Heart left ventricle (tissue), 16 donors: Measurements from ENCODE around the gene COL16A1. TPM values are rescaled to one million over a fixed set of nuclear protein-coding genes. Genes with fewer than 3 reads are reported as not detected.

ENCODE experiments used
- ATAC-seq, 4 donors: fragments of 200-7000 bp; cut with Tn5 transposase; one replicate each; pipeline ENCODE4 v1.9.1; 2020 to 2022; ENCODE audit warnings: moderate library complexity in 4 of 4, mild to moderate bottlenecking in 3 of 4, moderate number of reproducible peaks in 1 of 4
- DNase-seq, 5 donors: peaks; one replicate each; pipeline ENCODE4 v3.0.0-alpha.2; 2020
- H3K27ac ChIP-seq, 12 donors: fragments of 200-600 bp; sonication (generic) in 4 of 12; one replicate each; pipeline versions ENCODE4 v1.5.0 to v1.8.0; 2016 to 2022; ENCODE audit warnings: mild to moderate bottlenecking in 2 of 12
- H3K27me3 ChIP-seq, 9 donors: fragments of 200-600 bp; sonication (generic) in 2 of 9; one replicate each; pipeline versions ENCODE4 v1.5.1 to v1.8.0; 2016 to 2022; ENCODE audit warnings: mild to moderate bottlenecking in 3 of 9
- H3K36me3 ChIP-seq, 9 donors: fragments of 200-600 bp; sonication (generic) in 2 of 9; one replicate each; pipeline versions ENCODE4 v1.5.0 to v1.8.0; 2018 to 2022; ENCODE audit warnings: mild to moderate bottlenecking in 2 of 9
- H3K4me1 ChIP-seq, 12 donors: fragments of 200-600 bp; sonication (generic) in 4 of 12; one replicate each; pipeline versions ENCODE4 v1.5.0 to v1.8.0; 2016 to 2022; ENCODE audit warnings: mild to moderate bottlenecking in 3 of 12
- H3K4me3 ChIP-seq, 12 donors: fragments of 200-600 bp; sonication (generic) in 4 of 12; one replicate each; pipeline versions ENCODE4 v1.5.0 to v1.8.0; 2017 to 2022; ENCODE audit warnings: mild to moderate bottlenecking in 9 of 12, moderate library complexity in 4 of 12
- H3K9me3 ChIP-seq, 12 donors: fragments of 200-600 bp; sonication (generic) in 4 of 12; one replicate each; pipeline versions ENCODE4 v1.5.0 to v1.8.0; 2016 to 2022; ENCODE audit warnings: mild to moderate bottlenecking in 1 of 12
- CTCF ChIP-seq, 12 donors: fragments of 200-600 bp; sonication (generic) in 4 of 12; IDR thresholded peaks; one replicate each; pipeline versions ENCODE4 v1.5.0 to v1.8.0; 2018 to 2022; ENCODE audit warnings: antibody characterized with exemption in 12 of 12, mild to moderate bottlenecking in 5 of 12
- POLR2A ChIP-seq, 2 donors: fragments of 450-650 bp; IDR thresholded peaks; one replicate each; pipeline ENCODE4 v1.6.1; 2017; ENCODE audit warnings: antibody characterized with exemption in 2 of 2, mild to moderate bottlenecking in 2 of 2, moderate library complexity in 2 of 2
- WGBS, 4 donors: extraction: QIAGEN DNeasy Blood & Tissue Kit in 2 of 4; methylation state at CpG; one replicate each; pipeline versions ENCODE4 v1.1.5 to v1.1.7; 2013 to 2018; 5-methylcytosine and 5-hydroxymethylcytosine counted together
- intact Hi-C, 10 donors: fragments of 100-400 bp; cut with DNase I; formaldehyde crosslinking; loops; one replicate each; pipeline versions ENCODE4 v1.11.1 to v1.14.2; 2022
- polyA plus RNA-seq, 2 donors: library from polyadenylated mRNA; stranded (reverse); fragments of 200-250 nt; gene quantifications; one replicate each; pipeline ENCODE4 v1.2.3, GENCODE V29; 2013
- total RNA-seq, 9 donors: library from RNA; depleted of rRNA in 2 of 9; stranded (reverse); fragments of >200 nt in 2 of 9; fragmentation: NEBNext Ultra II Directional in 3 of 9; extraction: Animal tissue kit (Norgen Biotek cat#: 25700) in 3 of 9; gene quantifications; one replicate each; pipeline versions ENCODE4 v1.1.0 to v1.2.4, GENCODE V29; 2016 to 2023
- donor health status: ischemic (EF 13 %, LVEDD 7.1; RV severe dilation, severe dysfunction).
- donor health status: healthy with polysubstance abuse.
- donor health status: DM: no; HTN: yes; CAD: no.
- donor health status: DM: no; HTN: no; CAD: no.
- donor health status: ischemic (EF 25% LVEDD 6.9; RV normal size, moderate dysfunction).
- donor health status: ischemic (EF 25% LVEDD 5.7; RV mildly dilated, moderate dysfunction).
- donor health status: healthy.
- donor health status: DM: yes; HTN: yes; CAD: no.
- donor health status: ischemic (EF 35%, LVEDD 5.7; RV mildly dilated, moderate dysfunction).
- donor health status: nonischemic (EF 11% LVEDD 7.7; RV severe dilation, severe dysfunction).
- donor health status: DM: yes; HTN: yes; CAD: no.
- donor health status: PGD.
- donor health status: ischemic (EF 29% LVEDD 5.4; RV normal size, mild dysfunction).
- donor health status: nonischemic (EF 23%, LVEDD 6.1; RV moderate dilation, normal function).

COL16A1 gene
- total and polyA plus RNA-seq, 11 donors, result 7.5 to 24.1 (median 13.1) TPM

GRCh38 chr1:31625561-31626222 lies 78.1 kb downstream of the COL16A1 start:
- intact Hi-C loops, result loop anchor here in 1 of 10 donors (5.0 kb wide), 1 partner anchor 58 kb away; no protein-coding TSS in a partner anchor
- DNase-seq, result no peak

GRCh38 chr1:31624731-31625514 lies 78.9 kb downstream of the COL16A1 start:
- intact Hi-C loops, result loop anchor here in 1 of 10 donors (5.0 kb wide), 1 partner anchor 58 kb away; no protein-coding TSS in a partner anchor
- peak overlapping the region in 7 of 12 donors; percentile 44 to 95 (median 88) for H3K27ac ChIP-seq

More at GRCh38 chr1:31625561-31626222, 78.1 kb downstream of the COL16A1 start:
- H3K9me3 ChIP-seq, result no peaks in the 10 kb centered on the region
- ATAC-seq, result no peak
- WGBS, 4 donors, result 63 to 98% (median 88%) methylated on average over 1 to 4 of the region's 4 CpGs
- no peak for TF ChIP-seq CTCF (IDR thresholded peaks at IDR 0.05)
- TF ChIP-seq POLR2A (IDR thresholded peaks at IDR 0.05), result no peak
- peaks cover 0 to 35% (median 27%) of the 10 kb centered on the region in 9 donors for H3K36me3 ChIP-seq
- H3K27me3 ChIP-seq, result no peaks in the 10 kb centered on the region
- H3K4me3 ChIP-seq, result no peak overlapping the region
- peaks cover 3 to 73% (median 37%) of the 10 kb centered on the region in 12 donors for H3K4me1 ChIP-seq
- peak overlapping the region; percentile 83 to 97 (median 90) for H3K27ac ChIP-seq

GRCh38 chr1:31624309-31624708 lies 79.5 kb downstream of the COL16A1 start:
- intact Hi-C loops, result no loop called here
- Histone ChIP-seq H3K4me3 (no peak overlapping the region), H3K36me3 (peaks cover 0 to 21% (median 13%) of the 10 kb centered on the region in 9 donors), H3K4me1 (peaks cover 3 to 60% (median 36%) of the 10 kb centered on the region in 12 donors), H3K27ac (peak overlapping the region in 1 of 12 donors; percentile 94), H3K9me3 (no peaks in the 10 kb centered on the region), H3K27me3 (no peaks in the 10 kb centered on the region)
- 59 to 69% (median 64%) methylated on average over 5 of the region's 5 CpGs for WGBS, 4 donors
- ATAC-seq (no peak), DNase-seq (no peak)
- no peak for TF ChIP-seq CTCF (IDR thresholded peaks at IDR 0.05)
- no peak for TF ChIP-seq POLR2A (IDR thresholded peaks at IDR 0.05)

More at GRCh38 chr1:31624731-31625514, 78.9 kb downstream of the COL16A1 start:
- Histone ChIP-seq H3K36me3 (peaks cover 0 to 27% (median 20%) of the 10 kb centered on the region in 9 donors), H3K4me1 (peaks cover 3 to 66% (median 37%) of the 10 kb centered on the region in 12 donors), H3K4me3 (no peak overlapping the region), H3K9me3 (no peaks in the 10 kb centered on the region), H3K27me3 (no peaks in the 10 kb centered on the region)
- 90 to 95% (median 92%) methylated on average over 12 to 16 of the region's 16 CpGs for WGBS, 4 donors
- ATAC-seq, result no peak
- TF ChIP-seq CTCF (IDR thresholded peaks at IDR 0.05) (no peak), POLR2A (IDR thresholded peaks at IDR 0.05) (no peak)
- no peak for DNase-seq

- H3K36me3 ChIP-seq, result peaks cover 0 to 12% (median 4%) of the 10 kb centered on the region in 9 donors
- no peak overlapping the region for H3K4me3 ChIP-seq
- no peaks in the 10 kb centered on the region for H3K9me3 ChIP-seq
- WGBS, 4 donors, result 96 to 97% (median 97%) methylated on average over 11 to 12 of the region's 12 CpGs
- peaks cover 0 to 9% (median 0%) of the 10 kb centered on the region in 9 donors for H3K27me3 ChIP-seq
- H3K4me1 ChIP-seq, result peaks cover 3 to 55% (median 30%) of the 10 kb centered on the region in 12 donors
- no peak for TF ChIP-seq POLR2A (IDR thresholded peaks at IDR 0.05)
- TF ChIP-seq CTCF (IDR thresholded peaks at IDR 0.05), result no peak
- no peak overlapping the region for H3K27ac ChIP-seq
- no peak for DNase-seq
- intact Hi-C loops, result no loop called here
- ATAC-seq, result no peak
These were observed 80.5 kb downstream of the COL16A1 start for GRCh38 chr1:31623365-31623764.
